SIG-M5 treated with dmso at 0.1 percent for 504 hours (cell line): ENCODE results near the gene GSKIP.
"Not testable (repeated sequence)": the region's sequence is repeated elsewhere in the genome, so short reads cannot be mapped to it uniquely, and the experiment has no call there.

ENCODE experiments used
- DNase-seq: peaks from one replicate; lab custom pipeline; 2025; ENCODE audit not compliant: unreplicated experiment; lab: John Stamatoyannopoulos, UW

GSKIP gene, protein sequence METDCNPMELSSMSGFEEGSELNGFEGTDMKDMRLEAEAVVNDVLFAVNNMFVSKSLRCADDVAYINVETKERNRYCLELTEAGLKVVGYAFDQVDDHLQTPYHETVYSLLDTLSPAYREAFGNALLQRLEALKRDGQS

DNA sequence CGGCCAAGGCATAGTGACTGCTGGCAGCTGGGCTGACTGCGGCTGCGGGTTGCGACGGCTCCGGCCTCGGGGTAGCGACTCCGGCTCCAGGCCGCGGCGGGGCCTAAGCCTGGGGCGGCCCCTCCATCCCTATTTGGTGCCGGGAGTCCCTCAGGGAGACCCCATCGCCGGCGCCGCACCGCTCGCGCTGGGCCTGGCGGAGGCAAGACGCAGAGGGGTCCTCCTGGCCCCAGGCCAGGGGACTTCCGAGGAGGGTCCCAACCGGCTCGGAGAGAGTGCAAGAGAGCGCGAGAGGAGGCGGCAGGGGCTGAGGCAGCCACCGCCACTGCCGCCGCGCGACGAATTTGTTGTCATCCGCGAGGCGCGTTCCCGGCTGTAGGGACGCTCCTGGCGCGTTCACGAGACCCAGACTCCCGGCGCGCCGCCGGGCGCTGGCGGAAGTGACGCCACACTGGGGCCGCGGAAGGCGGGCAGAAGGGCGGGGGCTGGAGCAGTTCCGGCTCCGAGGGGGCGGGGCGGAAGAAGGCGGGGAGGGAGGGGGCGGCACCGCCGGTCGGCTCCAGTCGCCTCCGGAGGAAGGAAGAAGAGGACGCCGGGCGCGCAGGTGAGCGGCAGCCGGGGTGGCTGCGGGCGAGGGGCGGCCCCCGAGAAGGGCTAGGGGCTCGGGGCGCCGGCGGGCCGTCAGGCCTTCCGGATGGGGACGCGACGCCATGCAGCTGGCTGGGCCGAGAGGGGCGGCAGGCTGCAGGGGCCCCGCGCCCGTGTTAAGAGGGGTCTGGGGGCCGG is at the start of gene GSKIP, which contains the start of gene ATG2B:
Gene GSKIP, plus strand, starts transcription at position 562 of the 786 bp plus-strand sequence. CDS start 18,722 bp downstream, outside the sequence.
Gene ATG2B, minus strand, starts transcription at position 377 of the 786 bp plus-strand sequence. Its CDS starts 365 bp downstream, at position 12.
- peak; percentile 84 for DNase-seq

DNA sequence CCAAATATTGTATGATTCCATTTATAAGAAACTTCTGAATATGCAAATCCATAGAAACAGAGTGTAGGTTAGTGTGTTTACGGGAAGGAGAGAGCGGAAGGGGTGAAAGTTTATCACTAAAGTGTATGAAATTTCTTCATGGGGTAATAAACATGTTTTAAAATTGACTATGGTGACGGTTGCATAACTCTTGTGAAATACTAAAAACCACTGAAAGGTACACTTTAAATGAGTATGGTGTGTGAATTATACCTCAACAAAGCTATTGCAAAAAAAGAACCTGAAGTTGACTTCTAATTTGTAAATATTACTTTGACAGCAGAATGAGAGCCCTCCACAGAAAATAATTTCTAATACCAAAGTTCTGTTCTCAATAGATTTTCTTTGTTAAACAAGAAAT is 47.2 kb upstream of the GSKIP start:
- no peak for DNase-seq

DNA sequence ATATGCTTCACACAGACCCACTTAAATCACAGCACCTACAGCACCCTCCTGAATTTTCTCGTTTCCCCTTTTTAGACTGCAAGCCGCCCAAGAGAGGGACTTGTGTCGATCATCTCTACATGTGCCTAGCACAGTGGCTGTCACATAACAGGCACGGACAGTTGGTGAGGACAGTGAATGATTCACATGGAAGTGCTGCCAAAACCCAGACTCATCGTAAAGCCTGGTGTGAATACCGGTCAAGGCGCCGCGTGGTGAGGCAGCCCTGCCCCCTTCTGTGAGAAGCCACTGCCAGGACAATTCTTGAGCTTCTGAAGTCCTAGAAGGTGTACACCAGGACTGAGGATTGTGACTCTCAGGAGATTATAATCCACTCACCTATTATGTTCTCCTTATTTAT is 44.5 kb upstream of the GSKIP start:
- DNase-seq = no peak

DNA sequence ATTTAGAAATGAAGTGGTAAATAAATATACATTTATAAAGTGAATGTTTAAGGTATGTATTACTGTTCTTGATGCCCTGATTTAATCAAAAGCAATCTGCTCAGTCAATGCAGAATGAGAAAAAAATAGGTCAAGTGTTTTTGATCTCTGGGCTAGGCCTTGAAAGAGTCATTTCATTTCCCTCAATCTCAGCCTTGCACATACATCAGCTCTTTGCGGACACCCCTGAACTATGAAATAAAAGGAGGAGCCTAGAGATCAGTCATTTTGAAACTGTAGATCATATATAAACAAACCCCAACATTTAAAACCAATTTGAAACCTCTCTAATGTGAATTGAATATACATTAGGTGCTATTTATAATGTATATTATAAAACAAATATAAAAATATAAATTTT is 42.7 kb upstream of the GSKIP start:
- no peak for DNase-seq

DNA sequence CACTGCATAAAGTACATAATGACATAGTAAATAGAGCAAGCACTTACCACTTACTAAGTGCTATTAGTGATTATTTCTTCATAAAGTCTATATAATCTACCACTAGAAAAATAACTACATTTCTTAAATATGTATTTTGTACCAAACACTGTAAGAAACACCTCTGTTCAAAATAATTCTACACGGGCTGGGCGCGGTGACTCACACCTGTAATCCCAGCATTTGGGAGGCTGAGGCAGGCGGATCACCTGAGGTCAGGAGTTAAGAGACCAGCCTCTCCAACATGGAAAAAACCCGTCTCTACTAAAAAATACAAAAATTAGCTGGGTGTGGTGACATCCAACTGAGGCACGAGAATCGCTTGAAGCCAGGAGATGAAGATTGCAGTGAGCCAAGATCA is 39.1 kb upstream of the GSKIP start:
- no peak for DNase-seq

DNA sequence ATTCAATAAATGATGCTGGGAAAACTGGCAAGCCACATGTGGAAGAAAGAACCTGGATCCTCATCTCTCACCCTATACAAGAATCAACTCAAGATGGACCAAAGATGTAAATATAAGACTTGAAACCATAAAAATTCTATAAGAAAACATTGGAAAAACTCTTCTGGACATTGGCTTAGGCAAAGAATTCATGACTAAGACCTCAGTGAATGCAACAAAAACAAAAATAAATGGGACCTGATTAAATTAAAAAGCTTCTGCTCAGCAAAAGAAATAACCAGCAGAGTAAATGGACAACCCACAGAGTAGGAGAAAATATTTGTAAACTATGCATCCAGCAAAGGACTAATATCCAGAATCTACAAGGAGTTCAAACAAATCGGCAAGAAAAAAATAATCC is 24.8 kb upstream of the GSKIP start:
- DNase-seq = no peak

DNA sequence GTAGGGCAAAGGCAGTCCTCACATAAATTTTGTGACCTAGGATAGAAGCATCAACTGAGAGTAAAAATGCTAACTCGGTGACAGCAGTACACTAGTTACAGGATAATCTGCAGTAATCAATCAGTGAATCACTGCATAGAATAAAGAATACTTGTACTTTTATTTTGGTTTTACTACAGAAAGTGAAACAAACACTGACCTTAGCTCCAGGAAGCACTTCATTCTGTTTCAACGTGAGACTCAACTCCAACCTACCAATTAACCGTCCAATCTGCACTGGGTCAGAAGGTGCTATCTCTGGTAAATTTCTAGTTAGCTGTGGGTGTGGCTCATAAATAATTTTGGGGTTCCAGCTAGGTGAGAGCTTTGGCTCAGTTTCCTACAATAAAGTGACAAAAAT is 22.0 kb upstream of the GSKIP start:
- no peak for DNase-seq

DNA sequence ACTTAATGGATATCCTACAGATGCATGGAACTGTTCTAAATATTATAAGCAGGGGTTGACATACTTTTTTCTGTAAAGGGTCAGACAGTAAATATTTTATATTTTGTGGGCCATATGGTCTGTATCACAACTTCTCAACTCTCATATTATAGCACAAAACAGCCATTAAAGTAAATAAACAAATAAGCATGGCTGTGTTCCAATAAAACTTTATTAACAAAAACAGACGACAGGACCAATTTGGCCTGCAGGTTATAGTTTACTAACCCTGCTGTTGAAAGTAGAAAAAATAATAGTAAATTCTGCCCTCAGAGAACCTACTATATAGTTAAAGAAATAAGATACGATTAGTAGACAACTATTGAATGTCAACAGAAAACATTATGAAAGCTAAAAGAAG is 17.7 kb upstream of the GSKIP start:
- no peak for DNase-seq

DNA sequence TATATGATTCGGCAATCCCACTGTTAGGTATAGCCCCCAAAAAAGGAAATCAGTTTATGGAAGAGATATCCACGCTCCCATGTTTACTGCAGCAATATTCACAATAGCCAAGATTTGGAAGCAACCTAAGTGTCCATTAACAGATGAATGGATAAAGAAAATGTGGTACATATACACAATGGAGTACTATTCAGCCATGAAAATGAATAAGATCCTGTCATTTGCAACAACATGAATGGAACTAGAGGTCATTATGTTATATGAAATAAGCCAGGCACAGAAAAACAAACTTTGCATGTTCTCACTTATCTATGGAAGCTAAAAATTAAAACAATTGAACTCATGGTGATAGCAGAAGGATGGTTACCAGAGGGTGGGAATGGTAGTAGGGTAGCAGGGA is 15.4 kb upstream of the GSKIP start:
- DNase-seq = not testable (repeated sequence)

DNA sequence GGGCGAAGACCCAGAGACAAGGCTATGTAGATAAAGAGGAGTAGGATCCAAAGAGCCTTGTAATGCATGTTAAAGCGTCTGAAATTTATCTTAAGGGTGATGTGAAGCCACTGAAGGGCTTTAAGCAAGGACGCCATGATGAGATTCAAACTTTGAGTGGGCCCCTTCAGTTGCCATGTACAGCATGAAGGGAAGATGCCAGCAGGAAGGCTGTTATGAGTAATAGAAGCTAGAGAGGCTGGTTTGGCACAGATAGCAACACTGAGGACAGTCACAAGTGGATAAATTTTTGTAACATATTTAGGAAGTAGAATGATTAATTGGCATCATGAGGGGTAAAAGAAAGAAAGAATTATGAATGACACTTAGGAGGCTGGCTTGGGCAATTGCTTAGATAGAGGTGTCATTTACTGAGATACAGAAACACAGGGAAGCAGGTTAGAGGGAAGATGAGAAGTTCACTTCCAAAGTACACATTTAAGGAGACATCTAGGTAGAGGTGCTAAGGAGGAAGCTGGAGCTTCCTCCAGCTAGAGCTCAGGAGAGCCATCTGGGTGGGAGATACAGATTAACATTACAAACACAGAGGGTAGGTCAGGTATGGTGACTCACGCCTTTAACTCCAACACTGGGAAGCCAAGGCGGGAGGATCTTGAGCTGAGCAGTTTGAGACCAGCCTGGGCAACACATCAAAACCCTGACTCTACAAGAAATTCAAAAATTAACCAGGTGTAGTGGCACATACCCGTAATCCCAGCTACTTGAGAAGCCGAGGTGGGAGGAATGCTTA is 13.8 kb upstream of the GSKIP start:
- no peak for DNase-seq

DNA sequence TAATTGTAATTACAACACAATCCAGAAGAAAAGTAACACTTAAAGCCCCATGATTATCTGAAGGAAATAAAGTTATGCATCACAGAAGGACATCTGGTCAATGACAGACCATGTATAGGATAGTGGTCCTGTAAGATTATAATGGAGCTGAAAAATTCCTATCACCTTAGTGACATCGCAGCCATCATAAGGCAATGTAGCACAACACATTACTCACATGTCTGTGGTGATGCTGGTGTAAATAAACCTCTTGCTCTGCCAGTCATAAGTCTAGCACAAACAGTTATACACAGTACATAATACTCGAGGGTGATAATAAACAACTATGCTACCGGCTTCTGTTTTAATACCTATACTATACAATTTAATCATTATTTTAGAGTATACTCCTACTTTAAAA is 11.3 kb upstream of the GSKIP start:
- no peak for DNase-seq

DNA sequence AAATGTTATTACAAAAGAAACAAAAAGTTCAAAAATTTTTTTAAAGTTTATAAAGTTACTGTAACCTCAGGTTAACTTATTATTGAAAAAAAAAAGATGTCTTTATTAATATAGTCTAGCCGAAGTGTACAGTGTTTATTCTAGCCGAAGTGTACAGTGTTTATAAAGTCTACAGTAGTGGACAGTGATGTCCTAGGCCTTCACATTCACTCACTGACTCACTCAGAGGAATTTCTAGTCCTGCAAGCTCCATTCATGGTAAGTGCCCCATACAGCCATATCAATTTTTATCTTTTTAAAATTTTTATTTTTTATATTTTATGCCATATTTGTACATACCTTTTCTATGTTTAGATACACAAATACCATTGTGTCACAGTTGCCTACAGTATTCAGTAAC is 10.6 kb upstream of the GSKIP start:
- DNase-seq = no peak

DNA sequence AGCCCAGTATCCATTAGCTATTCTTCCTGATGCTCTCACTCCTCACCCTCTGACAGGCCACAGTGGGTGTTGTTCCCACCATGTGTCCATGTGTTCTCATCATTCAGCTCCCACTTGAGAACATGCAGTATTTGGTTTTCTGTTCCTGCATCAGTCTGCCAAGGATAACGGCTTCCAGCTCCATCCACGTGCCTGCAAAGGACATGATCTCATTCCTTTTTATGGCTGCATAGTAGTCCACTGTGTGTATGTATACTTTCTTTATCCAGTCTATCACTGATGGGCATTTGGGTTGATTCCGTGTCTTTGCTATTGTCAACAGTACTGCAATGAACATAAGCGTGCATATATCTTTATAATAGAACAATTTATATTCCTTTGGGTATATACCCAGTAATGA is 9.1 kb upstream of the GSKIP start:
- no peak for DNase-seq

DNA sequence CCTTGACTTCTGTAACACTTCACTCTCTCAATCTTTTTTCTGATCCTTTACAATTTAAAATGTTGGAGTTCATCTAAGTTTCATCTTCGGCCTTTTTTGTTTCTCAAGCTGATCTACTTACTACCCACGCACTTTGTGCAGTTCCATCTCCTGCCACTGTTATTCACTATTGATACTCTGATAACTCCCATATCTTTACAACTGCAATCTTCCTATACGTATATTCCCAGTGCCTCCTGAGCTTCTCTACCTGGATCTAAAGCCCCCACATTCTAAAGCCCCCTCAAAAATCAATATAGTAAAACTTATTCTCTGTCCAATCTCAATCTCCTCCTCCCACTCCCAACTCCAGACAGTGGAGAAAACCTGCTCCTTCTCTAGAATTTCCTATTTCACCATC is 6.1 kb upstream of the GSKIP start:
- DNase-seq = no peak

DNA sequence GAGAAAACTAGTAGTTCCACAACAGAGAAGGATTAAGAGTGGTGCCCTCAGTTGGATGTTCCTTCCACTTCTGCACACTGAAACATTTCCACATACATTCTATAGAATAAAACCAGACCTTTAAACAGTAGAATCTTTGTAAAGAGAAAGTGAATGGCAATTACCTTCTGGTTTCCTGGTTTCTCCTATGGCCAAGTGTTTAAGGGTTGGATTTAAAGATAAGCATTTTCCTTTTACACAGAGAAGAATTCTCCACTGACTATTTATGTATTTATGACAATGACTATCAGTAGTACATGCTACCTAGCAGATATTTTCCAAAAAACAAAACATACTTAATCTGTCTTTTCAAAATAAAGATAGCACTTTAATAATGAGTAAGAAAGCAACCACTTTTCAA is 3.4 kb upstream of the GSKIP start:
- DNase-seq = no peak

DNA sequence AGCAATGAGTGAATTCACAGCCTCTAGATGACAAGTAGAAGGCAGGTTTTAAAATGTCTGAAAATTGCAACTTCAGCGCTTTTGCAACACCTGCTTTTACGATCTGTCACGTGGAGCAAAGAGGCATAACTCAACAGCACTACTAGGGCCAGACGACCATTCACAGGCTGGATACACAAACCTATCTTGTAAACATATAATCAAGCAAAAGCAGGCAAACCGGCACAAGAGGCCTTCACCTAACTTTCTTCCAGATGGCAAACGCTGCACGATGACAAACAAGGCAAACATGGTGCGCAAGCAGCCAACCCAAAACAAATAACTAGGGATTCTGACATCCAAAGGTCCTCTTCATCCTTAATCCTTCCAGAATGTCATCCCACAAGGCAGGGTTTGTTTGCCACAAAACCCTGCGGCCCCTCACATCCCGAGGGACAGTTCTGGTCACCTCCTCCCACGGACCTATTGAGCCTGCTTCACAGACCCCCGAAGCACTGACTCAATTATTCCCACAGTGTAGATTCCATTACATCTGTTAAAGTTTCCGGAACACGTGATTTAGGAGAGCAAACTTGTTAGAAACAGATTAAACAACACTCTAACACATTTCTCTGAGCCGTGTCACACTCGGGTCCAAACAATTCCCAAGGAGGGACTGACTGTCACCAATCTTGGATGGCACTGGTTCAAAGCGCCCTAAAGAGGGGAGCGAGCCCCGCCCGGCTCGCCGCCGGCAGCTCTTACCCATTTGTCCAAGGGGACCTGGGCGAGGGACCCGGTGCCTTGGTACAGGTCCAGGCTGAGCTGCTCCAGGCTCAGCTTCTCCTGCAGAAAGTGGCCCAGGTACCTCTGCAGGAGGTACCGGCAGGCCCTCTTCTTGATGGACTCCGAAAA is 1.0 kb upstream of the GSKIP start:
- DNase-seq = peak; percentile 84

DNA sequence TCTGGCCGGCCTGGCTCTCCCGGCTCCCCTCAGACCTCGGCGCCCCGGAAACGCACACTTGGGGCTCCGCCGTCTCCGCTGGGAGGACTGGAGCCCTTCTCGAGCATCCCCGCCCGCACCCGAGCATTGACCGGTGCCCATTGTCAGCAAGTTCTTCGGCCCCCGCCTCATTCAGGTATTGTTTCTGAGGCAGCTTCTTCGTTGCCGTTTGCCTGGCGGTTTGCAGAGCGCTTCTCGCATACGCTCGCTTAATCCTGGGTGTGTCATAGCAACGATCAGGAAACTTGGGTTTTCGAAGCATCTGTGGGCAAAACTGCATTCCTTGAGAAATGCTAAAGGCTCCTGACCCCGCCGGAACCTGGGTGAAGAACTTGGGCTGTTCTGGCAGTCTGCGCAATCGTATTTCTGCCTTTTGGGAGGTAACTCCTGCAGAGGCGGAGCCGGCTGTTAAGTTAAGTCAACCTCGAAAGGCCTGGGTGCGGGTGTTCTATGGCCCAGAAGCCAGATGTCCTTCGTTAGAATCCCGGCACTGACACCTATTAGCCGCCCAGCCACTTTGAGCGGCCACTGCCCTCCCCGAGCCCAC is 518 bp downstream of the GSKIP start:
- peak; percentile 66 for DNase-seq

DNA sequence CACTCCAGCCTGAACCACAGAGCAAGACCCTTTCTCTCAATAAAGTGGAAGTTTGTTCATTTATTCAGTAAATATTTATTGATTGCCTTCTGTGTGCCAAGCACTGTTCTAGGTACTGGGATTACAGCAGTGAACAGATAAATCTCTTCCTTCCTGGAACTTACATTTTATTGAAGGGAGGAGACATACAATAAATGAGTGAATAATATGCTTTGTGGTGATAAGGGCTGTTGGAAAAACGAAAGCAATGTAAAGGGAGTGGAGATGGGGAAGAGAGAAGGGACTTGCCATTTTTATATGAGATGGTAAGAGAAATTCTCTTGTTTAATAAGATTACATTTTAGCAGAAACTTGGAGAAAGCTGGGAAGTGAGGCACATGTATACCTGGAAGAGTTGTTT is 1.6 kb downstream of the GSKIP start:
- no peak for DNase-seq

DNA sequence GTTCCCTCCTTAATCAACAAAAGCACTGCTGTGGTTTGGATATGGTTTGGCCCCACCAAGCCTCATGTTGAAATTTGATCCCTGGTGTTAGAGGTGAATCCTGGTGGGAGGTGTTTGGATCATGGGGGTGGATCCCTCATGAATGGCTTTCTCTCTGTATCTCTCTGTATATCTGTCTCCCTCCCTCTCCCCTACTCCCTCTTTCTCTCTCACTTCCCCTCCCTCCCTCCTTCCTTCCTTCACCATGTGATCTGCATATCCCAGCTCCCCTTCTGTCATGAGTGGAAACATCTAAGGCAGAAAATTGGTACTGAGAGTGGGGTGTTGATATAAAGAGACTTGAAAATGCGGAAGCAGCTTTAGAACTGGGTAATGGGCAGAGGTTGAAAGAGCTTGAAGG is 5.2 kb downstream of the GSKIP start:
- DNase-seq = no peak

DNA sequence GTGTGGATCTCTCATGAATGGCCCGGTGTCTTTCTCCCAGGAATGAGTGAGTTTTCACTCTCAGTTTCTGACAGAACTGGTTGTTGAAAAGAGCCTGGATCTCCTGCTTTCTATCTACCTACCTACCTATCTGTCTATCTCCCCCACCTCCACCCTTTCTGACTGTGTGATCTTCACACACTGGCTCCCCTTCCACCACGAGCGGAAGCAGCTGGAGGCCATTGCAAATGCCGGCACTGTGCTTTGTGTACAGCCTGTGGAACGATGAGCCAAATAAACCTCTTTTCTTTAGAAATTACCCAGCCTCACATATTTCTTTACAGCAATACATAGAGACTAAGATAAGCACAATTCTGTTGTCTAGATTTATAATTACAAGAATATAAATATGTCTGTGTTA is 7.2 kb downstream of the GSKIP start:
- no peak for DNase-seq

DNA sequence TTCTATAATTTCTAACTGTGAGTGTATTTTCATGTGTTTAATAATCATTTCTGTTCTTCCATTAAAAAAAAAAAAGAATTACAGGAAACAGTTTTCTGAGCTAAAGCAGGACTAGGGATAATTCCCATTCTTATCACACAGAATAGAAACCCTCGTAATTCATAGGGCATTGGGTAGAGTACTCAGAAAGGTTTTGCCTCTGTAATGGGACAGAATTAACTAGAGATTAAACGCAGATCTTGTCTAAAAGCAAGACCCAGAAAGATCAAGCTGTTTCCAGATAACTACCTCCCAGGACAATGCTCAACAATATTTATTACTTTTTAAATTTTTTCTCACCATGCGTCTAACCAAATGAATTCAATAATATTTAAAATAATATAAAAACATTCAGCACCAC is 10.2 kb downstream of the GSKIP start:
- no peak for DNase-seq
